ENCODE data around the gene CLECL1.
A peak's percentile ranks its signal among the peaks of the same experiment; 100 is the strongest.
"Not testable (repeated sequence)": the region's sequence is repeated elsewhere in the genome, so short reads cannot be mapped to it uniquely, and the experiment has no call there.

Gene CLECL1

GRCh38 chr12:9700606-9700956 lies 32.3 kb downstream of the CLECL1 start:
- no peak for TF ChIP-seq CTCF (IDR thresholded peaks at IDR 0.05; ENCODE audit: low read depth, low read length)
- H3K9me3 ChIP-seq, result no peaks in the 10 kb centered on the region
- H3K4me1 ChIP-seq, result no peaks in the 10 kb centered on the region
- no peak for DNase-seq
- no peak overlapping the region for H3K4me3 ChIP-seq (ENCODE audit: low read depth, low read length)
- H3K36me3 ChIP-seq, result no peaks in the 10 kb centered on the region
- H3K27me3 ChIP-seq, result no peaks in the 10 kb centered on the region

GRCh38 chr12:9699898-9700605 lies 32.8 kb downstream of the CLECL1 start:
- no peaks in the 10 kb centered on the region for H3K9me3 ChIP-seq
- no peaks in the 10 kb centered on the region for H3K27me3 ChIP-seq
- no peak for TF ChIP-seq CTCF (IDR thresholded peaks at IDR 0.05; ENCODE audit: low read depth, low read length)
- H3K4me3 ChIP-seq (ENCODE audit: low read depth, low read length), result no peak overlapping the region
- no peaks in the 10 kb centered on the region for H3K36me3 ChIP-seq
- H3K4me1 ChIP-seq, result no peaks in the 10 kb centered on the region
- DNase-seq, result no peak

- no peak overlapping the region for H3K4me3 ChIP-seq (ENCODE audit: low read depth, low read length)
- no peaks in the 10 kb centered on the region for H3K9me3 ChIP-seq
- H3K4me1 ChIP-seq, result no peaks in the 10 kb centered on the region
- DNase-seq, result no peak
- no peak for TF ChIP-seq CTCF (IDR thresholded peaks at IDR 0.05; ENCODE audit: low read depth, low read length)
- H3K36me3 ChIP-seq, result no peaks in the 10 kb centered on the region
- no peaks in the 10 kb centered on the region for H3K27me3 ChIP-seq
Measured at GRCh38 chr12:9699269-9699897, 33.5 kb downstream of the CLECL1 start.

- Histone ChIP-seq H3K4me1 (no peaks in the 10 kb centered on the region), H3K27me3 (no peaks in the 10 kb centered on the region), H3K36me3 (no peaks in the 10 kb centered on the region), H3K4me3 (ENCODE audit: low read depth, low read length) (no peak overlapping the region), H3K9me3 (no peaks in the 10 kb centered on the region)
- no peak for TF ChIP-seq CTCF (IDR thresholded peaks at IDR 0.05; ENCODE audit: low read depth, low read length)
- DNase-seq, result no peak
Measured at GRCh38 chr12:9698681-9699080, 34.2 kb downstream of the CLECL1 start.

- no peaks in the 10 kb centered on the region for H3K4me1 ChIP-seq
- TF ChIP-seq CTCF (IDR thresholded peaks at IDR 0.05; ENCODE audit: low read depth, low read length), result no peak
- no peaks in the 10 kb centered on the region for H3K36me3 ChIP-seq
Measured at GRCh38 chr12:9697619-9698018, 35.3 kb downstream of the CLECL1 start.

GRCh38 chr12:9695661-9696060 lies 37.2 kb downstream of the CLECL1 start:
- not testable (repeated sequence) for H3K36me3 ChIP-seq; H3K4me3 ChIP-seq (ENCODE audit: low read depth, low read length); H3K27me3 ChIP-seq; H3K9me3 ChIP-seq; H3K4me1 ChIP-seq; DNase-seq

More at GRCh38 chr12:9697619-9698018, 35.3 kb downstream of the CLECL1 start:
- no peak overlapping the region for H3K4me3 ChIP-seq (ENCODE audit: low read depth, low read length)
- DNase-seq, result no peak
- H3K27me3 ChIP-seq, result no peaks in the 10 kb centered on the region
- no peaks in the 10 kb centered on the region for H3K9me3 ChIP-seq

- H3K27me3 ChIP-seq; H3K36me3 ChIP-seq; H3K4me3 ChIP-seq (ENCODE audit: low read depth, low read length); H3K9me3 ChIP-seq; H3K4me1 ChIP-seq: not testable (repeated sequence)
- peak; percentile 35 for DNase-seq
Measured at GRCh38 chr12:9695150-9695549, 37.7 kb downstream of the CLECL1 start.
